ENCODE results near the gene CLBA1. TPM values are rescaled to one million over a fixed set of nuclear protein-coding genes. Genes with fewer than 3 reads are reported as not detected.
A peak's percentile ranks its signal among the peaks of the same experiment; 100 is the strongest.

Gene CLBA1
- total and polyA plus RNA-seq, 9 of the 15 experiments (the other 6 are each of a cell fraction or from before 2014, with no cell fraction given) = 0.04 to 3.9 (median 2.6) TPM

- intact Hi-C loops (cut with micrococcal nuclease) (no loop called here), in situ Hi-C loops (cut with MboI) (no loop called here)
- H3K4me2 ChIP-seq (ENCODE audit: insufficient read depth, low read length) = no peak overlapping the region
- ATAC-seq (no peak), DNase-seq (ENCODE audit: extremely low read depth in 1 of 4, low spot score in 3 of 4) (no peak), FAIRE-seq (no peak)
- H3K4me1 ChIP-seq (replicated peaks in 1 of 2; ENCODE audit: control insufficient read depth in 2 of 2, insufficient read depth in 2 of 2, low read length in 2 of 2) = peaks cover 0 to 7% of the 10 kb centered on the region in 2 experiments; a peak in 2 of 5 replicates
- no TSS peak for BruUV-seq (replicated peaks)
- H3K9ac ChIP-seq (ENCODE audit: insufficient read depth in 1 of 2, low read depth in 2 of 2, low read length in 2 of 2) = 0 out of 4 replicates have a peak overlapping the region, but pooled peaks of 1 of the 2 experiments have one; percentile 7
- H3K4me3 ChIP-seq = no peak overlapping the region
- H3K9me3 ChIP-seq (replicated peaks; ENCODE audit: control insufficient read depth, insufficient read depth, low read depth, low read length) = no peaks in the 10 kb centered on the region
- no peaks in the 10 kb centered on the region for H3K36me3 ChIP-seq (ENCODE audit: control insufficient read depth, insufficient read depth, low read length)
- H2AFZ ChIP-seq (ENCODE audit: low read depth, low read length) = no peak overlapping the region
- ChIA-PET POLR2A (interaction anchor here (0.7 to 3.7 kb wide), 3 partner anchors 12 to 315 kb away, joined by 3 to 16 read pairs (median 4); no protein-coding TSS in a partner anchor), CTCF (ENCODE audit: low intra/inter-chr PET ratio) (no interaction called here)
- WGBS (ENCODE audit: insufficient coverage, low coverage, missing lambda C conversion rate) = 65% methylated on average over 6 of the region's 6 CpGs
- H3K27me3 ChIP-seq (ENCODE audit: control insufficient read depth in 2 of 2, insufficient read depth in 2 of 2, low read length in 2 of 2) = no peaks in the 10 kb centered on the region
- TF ChIP-seq ZNF696 (CRISPR knock-in tag; conservative IDR thresholded peaks at IDR 0.05) = no peak
- TF ChIP-seq MITF (IDR thresholded peaks at IDR 0.05) = no peak
- no peak for TF ChIP-seq GTF2E2 (tag; IDR thresholded peaks at IDR 0.05)
- no peak for TF ChIP-seq ZNF778 (CRISPR knock-in tag; IDR thresholded peaks at IDR 0.05)
- TF ChIP-seq PHF21A (IDR thresholded peaks at IDR 0.05; ENCODE audit: borderline replicate concordance, low read depth) = no peak
- no peak for TF ChIP-seq ZBTB1 (CRISPR knock-in tag; IDR thresholded peaks at IDR 0.05; ENCODE audit: borderline replicate concordance, low read depth)
- TF ChIP-seq CTCF (IDR thresholded peaks at IDR 0.05 in 2 of 3, conservative IDR thresholded peaks at IDR 0.05 in 1 of 3; ENCODE audit: insufficient read depth in 2 of 3, low read depth in 1 of 3, low read length in 3 of 3) = no peak
- TF ChIP-seq THRB (CRISPR knock-in tag; conservative IDR thresholded peaks at IDR 0.05) = no peak
- TF ChIP-seq AFF1 (IDR thresholded peaks at IDR 0.05; ENCODE audit: low read depth in 1 of 2, partially characterized antibody in 2 of 2) = no peak
- no peak for TF ChIP-seq MNT (conservative IDR thresholded peaks at IDR 0.05)
- H3K27ac ChIP-seq (ENCODE audit: extremely low read depth, low read depth, low read length) = no peak overlapping the region
- H4K20me1 ChIP-seq (replicated peaks; ENCODE audit: control insufficient read depth, insufficient read depth, low read length) = no peaks in the 10 kb centered on the region
- H3K9me1 ChIP-seq (ENCODE audit: control insufficient read depth, insufficient read depth, low read length) = no peaks in the 10 kb centered on the region
- H3K79me2 ChIP-seq (ENCODE audit: control insufficient read depth, insufficient read depth, low read length) = no peaks in the 10 kb centered on the region
Observed at GRCh38 chr14:104994978-104995377, 9.4 kb downstream of the CLBA1 start.

All from K562 (cell line).